GM12892 (cell line): ENCODE results near the gene MOB2.

ENCODE experiments used
- POLR2A ChIP-seq: IDR thresholded peaks from 2 replicates; pipeline ENCODE4 v1.6.1; 2011; ENCODE audit warnings: low read depth, low read length, control low read depth
- POLR2AphosphoS5 ChIP-seq: IDR thresholded peaks from 2 replicates; pipeline ENCODE4 v1.6.1; 2011; ENCODE audit warnings: low read depth, low read length, control low read depth
- TAF1 ChIP-seq: IDR thresholded peaks from 2 replicates; pipeline ENCODE4 v1.6.1; 2011; ENCODE audit warnings: low read depth, mild to moderate bottlenecking, control low read depth, low read length, borderline replicate concordance

DNA sequence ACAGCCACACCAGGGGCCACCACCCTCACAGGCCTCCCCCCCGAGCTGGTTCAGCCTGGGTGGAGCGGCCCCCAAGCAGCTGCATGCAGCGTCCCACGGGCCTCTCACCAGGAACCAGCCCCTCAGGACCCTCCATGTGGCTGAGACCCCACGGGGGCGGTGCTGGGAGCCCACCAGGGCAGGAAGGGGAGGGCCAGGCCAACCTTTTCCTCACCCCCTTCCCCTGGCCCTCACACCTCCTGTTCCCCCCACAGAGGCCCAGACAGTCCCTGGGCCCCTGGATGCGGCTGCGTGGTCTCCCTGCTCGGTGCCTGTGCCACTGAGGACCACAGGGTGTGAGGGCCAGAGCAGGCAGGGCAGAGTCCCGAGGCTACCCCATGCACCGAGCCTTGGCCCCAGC, 46.5 kb downstream of the MOB2 start:
- TF ChIP-seq POLR2A (no peak), POLR2AphosphoS5 (no peak), TAF1 (no peak)
